OCI-LY7 (cell line): ENCODE data around the gene CAPSL.

ENCODE experiments used
- EZH2phosphoT487 ChIP-seq: fragments of 200-600 bp; sonication (generic); IDR thresholded peaks from 2 replicates; pipeline ENCODE4 v1.6.1; 2018; ENCODE audit warnings: low read depth, borderline replicate concordance, mild to moderate bottlenecking, mixed run types, antibody characterized with exemption, low read length, moderate library complexity, mixed read lengths
- TF ChIP-seq, protein P1 (sequence below): fragments of 200-600 bp; sonication (generic); conservative IDR thresholded peaks from 2 replicates; pipeline ENCODE4 v1.5.1; 2014; ENCODE audit warnings: mild to moderate bottlenecking, antibody characterized with exemption, low read length, moderate library complexity, mixed read lengths

DNA sequence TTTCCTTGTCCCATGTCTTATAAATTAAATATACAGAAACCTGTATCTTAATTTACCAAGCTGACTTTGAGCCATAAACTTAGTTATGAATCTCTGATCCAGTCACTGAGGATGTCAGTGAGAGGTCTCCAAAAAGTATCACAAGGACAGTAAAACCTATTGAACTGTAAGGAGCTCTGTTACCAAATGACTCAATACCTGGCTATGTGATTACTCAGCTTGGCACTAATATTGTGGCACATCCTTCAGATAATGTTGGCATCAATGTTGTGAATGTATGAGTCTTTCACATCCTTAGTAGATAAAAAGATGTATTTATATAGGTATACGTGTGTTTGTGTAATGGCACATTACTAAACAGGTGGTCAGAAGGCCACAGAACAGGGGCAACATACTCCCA is 18.0 kb upstream of the CAPSL start:
- TF ChIP-seq, protein P1, sequence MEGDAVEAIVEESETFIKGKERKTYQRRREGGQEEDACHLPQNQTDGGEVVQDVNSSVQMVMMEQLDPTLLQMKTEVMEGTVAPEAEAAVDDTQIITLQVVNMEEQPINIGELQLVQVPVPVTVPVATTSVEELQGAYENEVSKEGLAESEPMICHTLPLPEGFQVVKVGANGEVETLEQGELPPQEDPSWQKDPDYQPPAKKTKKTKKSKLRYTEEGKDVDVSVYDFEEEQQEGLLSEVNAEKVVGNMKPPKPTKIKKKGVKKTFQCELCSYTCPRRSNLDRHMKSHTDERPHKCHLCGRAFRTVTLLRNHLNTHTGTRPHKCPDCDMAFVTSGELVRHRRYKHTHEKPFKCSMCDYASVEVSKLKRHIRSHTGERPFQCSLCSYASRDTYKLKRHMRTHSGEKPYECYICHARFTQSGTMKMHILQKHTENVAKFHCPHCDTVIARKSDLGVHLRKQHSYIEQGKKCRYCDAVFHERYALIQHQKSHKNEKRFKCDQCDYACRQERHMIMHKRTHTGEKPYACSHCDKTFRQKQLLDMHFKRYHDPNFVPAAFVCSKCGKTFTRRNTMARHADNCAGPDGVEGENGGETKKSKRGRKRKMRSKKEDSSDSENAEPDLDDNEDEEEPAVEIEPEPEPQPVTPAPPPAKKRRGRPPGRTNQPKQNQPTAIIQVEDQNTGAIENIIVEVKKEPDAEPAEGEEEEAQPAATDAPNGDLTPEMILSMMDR, result no peak
- TF ChIP-seq EZH2phosphoT487, result no peak
